GM23248 (cell line): ENCODE data around the gene IGSF22.

ENCODE experiments used
- EZH2 ChIP-seq: fragments of 200-600 bp; sonication (generic); IDR thresholded peaks from 2 replicates; pipeline ENCODE4 v1.6.1; 2018; ENCODE audit warnings: antibody characterized with exemption, mild to moderate bottlenecking; ENCODE audit not compliant: insufficient read depth, poor library complexity, severe bottlenecking
- EZH2phosphoT487 ChIP-seq: fragments of 200-600 bp; sonication (generic); IDR thresholded peaks from 2 replicates; pipeline ENCODE4 v1.6.1; 2018; ENCODE audit warnings: antibody characterized with exemption, moderate library complexity, mild to moderate bottlenecking, low read depth; ENCODE audit not compliant: insufficient read depth

DNA sequence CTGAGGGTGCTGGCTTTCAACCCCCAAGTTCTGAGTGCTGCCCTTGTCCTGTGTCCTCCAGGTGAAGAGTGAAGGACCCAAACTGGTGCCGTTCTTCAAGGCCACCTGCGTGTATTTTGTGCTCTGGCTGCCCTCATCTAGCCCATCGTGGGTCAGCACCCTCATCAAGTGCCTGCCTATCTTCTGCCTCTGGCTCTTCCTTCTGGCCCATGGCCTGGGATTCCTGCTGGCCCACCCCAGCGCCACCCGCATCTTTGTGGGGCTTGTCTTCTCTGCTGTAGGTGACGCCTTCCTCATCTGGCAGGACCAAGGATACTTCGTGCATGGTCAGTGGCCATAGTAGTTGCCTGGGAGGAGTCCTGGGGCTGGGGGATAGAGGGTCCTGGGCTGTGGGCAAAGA, 25.1 kb downstream of the IGSF22 start:
- TF ChIP-seq EZH2phosphoT487 (no peak), EZH2 (no peak)
